OCI-LY7 (cell line): ENCODE results near the gene TRMO. TPM values are rescaled to one million over a fixed set of nuclear protein-coding genes. Genes with fewer than 3 reads are reported as not detected.
A peak's percentile ranks its signal among the peaks of the same experiment; 100 is the strongest.

ENCODE experiments used
- BruUV-seq: library from RNA; stranded (reverse); fragments of 400-500 nt; replicated peaks from 2 replicates; lab custom pipeline; 2021; lab: Mats Ljungman, UMichigan
- CTCF ChIA-PET: fragments of 300-600 bp; sonication (Branson Sonifier 250); formaldehyde crosslinking; loops from one replicate; lab custom pipeline; 2022; ENCODE audit warnings: antibody characterized with exemption; ENCODE audit not compliant: unreplicated experiment; lab: Charles Lee
- POLR2A ChIA-PET: fragments of 300-600 bp; sonication (Branson Sonifier 250); formaldehyde crosslinking; loops from one replicate; lab custom pipeline; 2022; ENCODE audit warnings: antibody characterized with exemption; lab: Charles Lee
- DNase-seq: peaks from one replicate; pipeline ENCODE4 v3.0.0-alpha.2; 2015; ENCODE audit warnings: low spot score
- H2AFZ ChIP-seq: fragments of 200-600 bp; sonication (generic), shearing (Covaris generic); 2 replicates; pipeline ENCODE4 v1.6.1; 2014; ENCODE audit warnings: mild to moderate bottlenecking, antibody characterized with exemption, low read length, moderate library complexity
- H3K27ac ChIP-seq: fragments of 200-600 bp; sonication (generic); 2 replicates; pipeline ENCODE4 v1.5.1; 2014; ENCODE audit warnings: mixed run types, low read depth, mild to moderate bottlenecking, moderate library complexity, low read length, inconsistent platforms; ENCODE audit not compliant: poor library complexity, severe bottlenecking
- H3K36me3 ChIP-seq: fragments of 200-600 bp; sonication (generic); 2 replicates; pipeline ENCODE4 v1.6.1; 2014; ENCODE audit warnings: mild to moderate bottlenecking, antibody characterized with exemption, low read length, moderate library complexity, mixed read lengths; ENCODE audit not compliant: insufficient read depth
- H3K4me1 ChIP-seq: fragments of 200-600 bp; sonication (generic); 2 replicates; pipeline ENCODE4 v1.5.1; 2014; ENCODE audit warnings: mild to moderate bottlenecking, low read length; ENCODE audit not compliant: insufficient read depth, poor library complexity, severe bottlenecking
- H3K4me2 ChIP-seq: fragments of 200-600 bp; sonication (generic); 2 replicates; pipeline ENCODE4 v1.6.1; 2014; ENCODE audit warnings: mild to moderate bottlenecking, low read length
- H3K4me3 ChIP-seq: fragments of 200-600 bp; sonication (generic); 2 replicates; pipeline ENCODE4 v1.5.1; 2014; ENCODE audit warnings: mild to moderate bottlenecking, low read depth, low read length; ENCODE audit not compliant: poor library complexity, severe bottlenecking
- H3K79me2 ChIP-seq: fragments of 200-600 bp; sonication (generic); 2 replicates; pipeline ENCODE4 v1.6.1; 2016; ENCODE audit warnings: low read depth, mild to moderate bottlenecking, low read length, moderate library complexity, mixed read lengths; ENCODE audit not compliant: insufficient read depth
- H3K9me2 ChIP-seq: fragments of 200-600 bp; sonication (generic); 2 replicates; pipeline ENCODE4 v1.6.1; 2016; ENCODE audit warnings: mild to moderate bottlenecking, low read length, mixed read lengths; ENCODE audit not compliant: insufficient read depth
- H3K9me3 ChIP-seq: fragments of 200-600 bp; sonication (generic); 2 replicates; pipeline ENCODE4 v1.6.1; 2014; ENCODE audit warnings: mild to moderate bottlenecking, mixed run types, low read length, mixed read lengths
- H4K20me1 ChIP-seq: fragments of 200-600 bp; sonication (generic); 2 replicates; pipeline ENCODE4 v1.6.1; 2014; ENCODE audit warnings: mild to moderate bottlenecking, antibody characterized with exemption, low read length, moderate library complexity, mixed read lengths; ENCODE audit not compliant: insufficient read depth
- CTCF ChIP-seq: fragments of 200-600 bp; sonication (generic); conservative IDR thresholded peaks from 2 replicates; pipeline ENCODE4 v1.5.1; 2014; ENCODE audit warnings: mild to moderate bottlenecking, antibody characterized with exemption, low read length, moderate library complexity, mixed read lengths
- EZH2phosphoT487 ChIP-seq: fragments of 200-600 bp; sonication (generic); IDR thresholded peaks from 2 replicates; pipeline ENCODE4 v1.6.1; 2018; ENCODE audit warnings: low read depth, borderline replicate concordance, mild to moderate bottlenecking, mixed run types, antibody characterized with exemption, low read length, moderate library complexity, mixed read lengths
- intact Hi-C: fragments of 100-400 bp; cut with micrococcal nuclease; formaldehyde crosslinking; loops from one replicate; pipeline ENCODE4 v1.10.0; 2022; ENCODE audit not compliant: unreplicated experiment
- total RNA-seq, 2 experiments: library from RNA; depleted of rRNA in 1 of 2; stranded (reverse); fragments of >200 nt in 1 of 2; shearing (Covaris generic) in 1 of 2; gene quantifications; 2 replicates each; pipeline ENCODE4 v1.2.3, GENCODE V29; 2014 to 2022

TRMO gene
- total RNA-seq, 2 experiments from 2014 or later, result 10.9 to 17.6 TPM

GRCh38 chr9:97891736-97892135 lies 30.6 kb downstream of the TRMO start:
- Histone ChIP-seq H4K20me1 (no peaks in the 10 kb centered on the region), H3K4me2 (no peak overlapping the region), H3K36me3 (no peaks in the 10 kb centered on the region), H3K9me3 (no peaks in the 10 kb centered on the region), H3K27ac (no peak overlapping the region), H3K79me2 (no peaks in the 10 kb centered on the region), H2AFZ (no peak overlapping the region), H3K9me2 (no peaks in the 10 kb centered on the region), H3K4me3 (no peak overlapping the region), H3K4me1 (no peaks in the 10 kb centered on the region)
- BruUV-seq, result no TSS peak
- no peak for DNase-seq
- ChIA-PET CTCF (no interaction called here), POLR2A (interaction anchor here (0.6 to 0.7 kb wide), 2 partner anchors 49 to 132 kb away, joined by 3 read pairs; no protein-coding TSS in a partner anchor)
- TF ChIP-seq EZH2phosphoT487 (no peak), CTCF (no peak)
- intact Hi-C loops, result no loop called here

- Histone ChIP-seq H4K20me1 (no peaks in the 10 kb centered on the region), H3K9me3 (no peaks in the 10 kb centered on the region), H3K4me2 (no peak overlapping the region), H3K4me3 (no peak overlapping the region), H3K36me3 (no peaks in the 10 kb centered on the region), H3K79me2 (no peaks in the 10 kb centered on the region), H3K9me2 (no peaks in the 10 kb centered on the region), H3K4me1 (no peaks in the 10 kb centered on the region), H2AFZ (no peak overlapping the region), H3K27ac (no peak overlapping the region)
- DNase-seq, result peak; percentile 45
- no TSS peak for BruUV-seq
- CTCF ChIA-PET, result interaction anchor here (0.9 to 1.0 kb wide), 3 partner anchors 10 to 177 kb away, joined by 3 read pairs; no protein-coding TSS in a partner anchor
- TF ChIP-seq EZH2phosphoT487, result no peak
- TF ChIP-seq CTCF, result peak; percentile 98
- intact Hi-C loops, result no loop called here
- POLR2A ChIA-PET, result no interaction called here
These were observed 32.1 kb downstream of the TRMO start for GRCh38 chr9:97889941-97890887.

GRCh38 chr9:97880336-97880735 lies 42.0 kb downstream of the TRMO start:
- intact Hi-C loops, result no loop called here
- TF ChIP-seq EZH2phosphoT487, result no peak
- no peak for TF ChIP-seq CTCF
- Histone ChIP-seq H3K9me2 (no peaks in the 10 kb centered on the region), H3K27ac (no peak overlapping the region), H2AFZ (no peak overlapping the region), H3K79me2 (no peaks in the 10 kb centered on the region), H3K36me3 (no peaks in the 10 kb centered on the region), H3K4me1 (no peaks in the 10 kb centered on the region), H3K4me2 (no peak overlapping the region), H4K20me1 (no peaks in the 10 kb centered on the region), H3K4me3 (no peak overlapping the region), H3K9me3 (no peaks in the 10 kb centered on the region)
- DNase-seq, result no peak
- BruUV-seq, result no TSS peak
- ChIA-PET CTCF (no interaction called here), POLR2A (no interaction called here)
